ENCODE data around the gene CADM1.
A peak's percentile ranks its signal among the peaks of the same experiment; 100 is the strongest.

CADM1 gene

GRCh38 chr11:115244758-115245157 lies 259.5 kb downstream of the CADM1 start:
- no peak for DNase-seq (ENCODE audit: low spot score)

GRCh38 chr11:115244296-115244695 lies 259.9 kb downstream of the CADM1 start:
- DNase-seq (ENCODE audit: low spot score), result no peak

GRCh38 chr11:115242982-115243381 lies 261.2 kb downstream of the CADM1 start:
- no peak for DNase-seq (ENCODE audit: low spot score)

- no peak for DNase-seq (ENCODE audit: low spot score)
Observed at GRCh38 chr11:115241899-115242298, 262.3 kb downstream of the CADM1 start.

GRCh38 chr11:115238791-115239190 lies 265.4 kb downstream of the CADM1 start:
- peak; percentile 33 for DNase-seq (ENCODE audit: low spot score)

GRCh38 chr11:115238086-115238485 lies 266.1 kb downstream of the CADM1 start:
- DNase-seq (ENCODE audit: low spot score), result no peak

- DNase-seq (ENCODE audit: low spot score), result no peak
Observed at GRCh38 chr11:115237578-115237977, 266.6 kb downstream of the CADM1 start.

- DNase-seq (ENCODE audit: low spot score), result no peak
Observed at GRCh38 chr11:115234794-115235193, 269.4 kb downstream of the CADM1 start.

GRCh38 chr11:115226556-115226955 lies 277.7 kb downstream of the CADM1 start:
- DNase-seq (ENCODE audit: low spot score), result no peak

GRCh38 chr11:115224551-115224950 lies 279.7 kb downstream of the CADM1 start:
- DNase-seq (ENCODE audit: low spot score), result no peak

GRCh38 chr11:115222863-115223530 lies 281.2 kb downstream of the CADM1 start:
- no peak for DNase-seq (ENCODE audit: low spot score)

GRCh38 chr11:115222218-115222862 lies 281.9 kb downstream of the CADM1 start:
- no peak for DNase-seq (ENCODE audit: low spot score)

- DNase-seq (ENCODE audit: low spot score), result no peak
Observed at GRCh38 chr11:115221461-115222069, 282.6 kb downstream of the CADM1 start.

- DNase-seq (ENCODE audit: low spot score), result no peak
Observed at GRCh38 chr11:115220911-115221310, 283.3 kb downstream of the CADM1 start.

- DNase-seq (ENCODE audit: low spot score), result no peak
Observed at GRCh38 chr11:115220423-115220822, 283.8 kb downstream of the CADM1 start.

- no peak for DNase-seq (ENCODE audit: low spot score)
Observed at GRCh38 chr11:115219376-115219775, 284.8 kb downstream of the CADM1 start.

- DNase-seq (ENCODE audit: low spot score), result no peak
Observed at GRCh38 chr11:115217726-115218311, 286.4 kb downstream of the CADM1 start.

- DNase-seq (ENCODE audit: low spot score), result peak; percentile 43
Observed at GRCh38 chr11:115215694-115216617, 288.3 kb downstream of the CADM1 start.

- no peak for DNase-seq (ENCODE audit: low spot score)
Observed at GRCh38 chr11:115214644-115215234, 289.5 kb downstream of the CADM1 start.

GRCh38 chr11:115213007-115213406 lies 291.2 kb downstream of the CADM1 start:
- no peak for DNase-seq (ENCODE audit: low spot score)

- no peak for DNase-seq (ENCODE audit: low spot score)
Observed at GRCh38 chr11:115208808-115209259, 295.4 kb downstream of the CADM1 start.
